Upper lobe of left lung (tissue), 4 donors: ENCODE results near the gene SCAND1.

Experiments
- CTCF ChIP-seq, 6 experiments: fragments of 450-650 bp in 4 of 6; fragments of 200-600 bp in 2 of 6; sonication (generic) in 2 of 6; IDR thresholded peaks; one replicate each; pipeline ENCODE4 v1.5.1; 2016 to 2019; ENCODE audit warnings: antibody characterized with exemption in 6 of 6
- EP300 ChIP-seq, 4 donors: sonication (generic); formaldehyde crosslinking; IDR thresholded peaks; one replicate each; pipeline ENCODE4 v1.5.1; 2017; ENCODE audit warnings: antibody characterized with exemption in 4 of 4, control low read depth in 2 of 4
- POLR2A ChIP-seq, 4 donors: fragments of 450-650 bp; IDR thresholded peaks; one replicate each; pipeline ENCODE4 v1.5.1; 2016 to 2017; ENCODE audit warnings: antibody characterized with exemption in 4 of 4, mild to moderate bottlenecking in 2 of 4
- POLR2AphosphoS5 ChIP-seq, 2 donors: sonication (generic); formaldehyde crosslinking; IDR thresholded peaks; one replicate each; pipeline ENCODE4 v1.5.1; 2017; ENCODE audit warnings: antibody characterized with exemption in 2 of 2

- TF ChIP-seq CTCF (IDR thresholded peaks at IDR 0.05) (no peak), POLR2A (IDR thresholded peaks at IDR 0.05) (peak in 1 of 4 donors; percentile 10), POLR2AphosphoS5 (IDR thresholded peaks at IDR 0.05) (no peak), EP300 (IDR thresholded peaks at IDR 0.05) (no peak)
Measured at GRCh38 chr20:35954907-35955251, 577 bp upstream of the SCAND1 start.
